GM23338 (cell line): ENCODE measurements around the gene DTYMK.

Source experiments
- CREB1 ChIP-seq: fragments of 250-450 bp; sonication (Bioruptor Pico); IDR thresholded peaks from 2 replicates; pipeline ENCODE4 v1.5.0; 2020; ENCODE audit warnings: low read depth, mild to moderate bottlenecking, moderate library complexity
- CTCF ChIP-seq, 2 experiments: fragments of 200-600 bp in 1 of 2; sonication (generic) in 1 of 2; conservative IDR thresholded peaks; 2 replicates each; pipeline versions ENCODE4 v1.5.1 to v1.6.1; 2016 to 2017; ENCODE audit warnings: antibody characterized with exemption in 2 of 2, low read depth in 2 of 2, mild to moderate bottlenecking in 2 of 2, moderate library complexity in 1 of 2
- EZH2 ChIP-seq: fragments of 200-600 bp; sonication (generic); IDR thresholded peaks from one replicate; pipeline ENCODE4 v1.8.0; 2017; ENCODE audit warnings: antibody characterized with exemption, mild to moderate bottlenecking, low read depth; ENCODE audit not compliant: unreplicated experiment
- EZH2phosphoT487 ChIP-seq: fragments of 200-600 bp; sonication (generic); IDR thresholded peaks from one replicate; pipeline ENCODE4 v1.8.1; 2018; ENCODE audit warnings: antibody characterized with exemption; ENCODE audit not compliant: unreplicated experiment
- JUNB ChIP-seq: IDR thresholded peaks from one replicate; pipeline ENCODE4 v1.6.1; 2016; ENCODE audit warnings: antibody characterized with exemption; ENCODE audit not compliant: unreplicated experiment
- NANOG ChIP-seq: IDR thresholded peaks from 2 replicates; pipeline ENCODE4 v1.6.1; 2016; ENCODE audit warnings: antibody characterized with exemption, borderline replicate concordance
- POLR2AphosphoS5 ChIP-seq: IDR thresholded peaks from 2 replicates; pipeline ENCODE4 v1.6.1; 2016; ENCODE audit warnings: antibody characterized with exemption, low read depth
- REST ChIP-seq: IDR thresholded peaks from one replicate; pipeline ENCODE4 v1.6.1; 2018; ENCODE audit warnings: antibody characterized with exemption; ENCODE audit not compliant: unreplicated experiment
- STAT1 ChIP-seq: IDR thresholded peaks from one replicate; pipeline ENCODE4 v1.6.1; 2016; ENCODE audit warnings: antibody characterized with exemption; ENCODE audit not compliant: unreplicated experiment
- ZNF462 ChIP-seq: fragments of 250-450 bp; sonication (Bioruptor Pico); IDR thresholded peaks from 2 replicates; pipeline ENCODE4 v1.5.0; 2020; ENCODE audit warnings: mild to moderate bottlenecking, moderate library complexity

- TF ChIP-seq POLR2AphosphoS5 (no peak), CTCF (conservative IDR thresholded peaks at IDR 0.05; ENCODE audit: low read depth in 2 of 2) (peak in 1 of 2 experiments; percentile 28; a peak in 2 of 4 replicates), JUNB (no peak), REST (no peak), EZH2phosphoT487 (no peak), EZH2 (no peak), NANOG (no peak), STAT1 (no peak), CREB1 (CRISPR knock-in tag) (no peak), ZNF462 (CRISPR knock-in tag) (no peak)
Measured at GRCh38 chr2:241673797-241674725, 12.6 kb downstream of the DTYMK start.
